ENCODE data around the gene KATNAL1.

Gene KATNAL1

GRCh38 chr13:30196025-30196424, 111.3 kb downstream of the KATNAL1 start:
- H3K36me3 ChIP-seq = no peaks in the 10 kb centered on the region
- H4K20me1 ChIP-seq = no peaks in the 10 kb centered on the region
- H3K27me3 ChIP-seq = no peaks in the 10 kb centered on the region
- H3K4me1 ChIP-seq = peaks cover 6% of the 10 kb centered on the region; the same call in 1 of the 2 replicates
- no peak overlapping the region for H3K4me2 ChIP-seq
- H3K27ac ChIP-seq = no peak overlapping the region
- no peak overlapping the region for H3K9ac ChIP-seq
- H3K9me3 ChIP-seq = no peaks in the 10 kb centered on the region
- no peak for TF ChIP-seq Cebpa-rat (IDR thresholded peaks at IDR 0.05)
- no peak overlapping the region for H3K4me3 ChIP-seq

- no peaks in the 10 kb centered on the region for H4K20me1 ChIP-seq
- H3K4me1 ChIP-seq = peaks cover 6% of the 10 kb centered on the region; the same call in 1 of the 2 replicates
- H3K36me3 ChIP-seq = no peaks in the 10 kb centered on the region
- no peak overlapping the region for H3K27ac ChIP-seq
- no peak overlapping the region for H3K4me2 ChIP-seq
- no peak overlapping the region for H3K4me3 ChIP-seq
- no peaks in the 10 kb centered on the region for H3K9me3 ChIP-seq
- no peaks in the 10 kb centered on the region for H3K27me3 ChIP-seq
- no peak for TF ChIP-seq Cebpa-rat (IDR thresholded peaks at IDR 0.05)
- H3K9ac ChIP-seq = no peak overlapping the region
Measured at GRCh38 chr13:30194906-30195305, 112.4 kb downstream of the KATNAL1 start.

- no peak for TF ChIP-seq Cebpa-rat (IDR thresholded peaks at IDR 0.05)
- no peak overlapping the region for H3K4me2 ChIP-seq
- no peaks in the 10 kb centered on the region for H3K27me3 ChIP-seq
Measured at GRCh38 chr13:30193279-30194234, 113.8 kb downstream of the KATNAL1 start.

GRCh38 chr13:30192320-30193093, 114.8 kb downstream of the KATNAL1 start:
- peaks cover 6% of the 10 kb centered on the region; the same call in 1 of the 2 replicates for H3K4me1 ChIP-seq
- H3K36me3 ChIP-seq = no peaks in the 10 kb centered on the region
- no peak for TF ChIP-seq Cebpa-rat (IDR thresholded peaks at IDR 0.05)
- H4K20me1 ChIP-seq = no peaks in the 10 kb centered on the region
- no peaks in the 10 kb centered on the region for H3K27me3 ChIP-seq
- no peaks in the 10 kb centered on the region for H3K9me3 ChIP-seq
- no peak overlapping the region for H3K4me2 ChIP-seq
- H3K9ac ChIP-seq = no peak overlapping the region
- no peak overlapping the region for H3K27ac ChIP-seq
- H3K4me3 ChIP-seq = no peak overlapping the region

More at GRCh38 chr13:30193279-30194234, 113.8 kb downstream of the KATNAL1 start:
- no peak overlapping the region for H3K27ac ChIP-seq
- no peak overlapping the region for H3K4me3 ChIP-seq
- H3K9me3 ChIP-seq = no peaks in the 10 kb centered on the region
- H4K20me1 ChIP-seq = no peaks in the 10 kb centered on the region
- no peaks in the 10 kb centered on the region for H3K36me3 ChIP-seq
- no peak overlapping the region for H3K9ac ChIP-seq
- peaks cover 6% of the 10 kb centered on the region; the same call in 1 of the 2 replicates for H3K4me1 ChIP-seq

GRCh38 chr13:30191491-30192100, 115.8 kb downstream of the KATNAL1 start:
- peaks cover 6% of the 10 kb centered on the region; the same call in 1 of the 2 replicates for H3K4me1 ChIP-seq
- no peak overlapping the region for H3K4me3 ChIP-seq
- no peaks in the 10 kb centered on the region for H3K27me3 ChIP-seq
- H3K27ac ChIP-seq = no peak overlapping the region
- TF ChIP-seq Cebpa-rat (IDR thresholded peaks at IDR 0.05) = no peak
- H4K20me1 ChIP-seq = no peaks in the 10 kb centered on the region
- H3K9ac ChIP-seq = no peak overlapping the region
- H3K36me3 ChIP-seq = no peaks in the 10 kb centered on the region
- no peaks in the 10 kb centered on the region for H3K9me3 ChIP-seq
- H3K4me2 ChIP-seq = no peak overlapping the region

GRCh38 chr13:30186634-30187415, 120.5 kb downstream of the KATNAL1 start:
- H3K9ac ChIP-seq = no peak overlapping the region
- no peak overlapping the region for H3K27ac ChIP-seq
- no peak overlapping the region for H3K4me3 ChIP-seq
- peaks cover 12% of the 10 kb centered on the region for H3K9me3 ChIP-seq
- no peaks in the 10 kb centered on the region for H3K27me3 ChIP-seq
- no peak for TF ChIP-seq Cebpa-rat (IDR thresholded peaks at IDR 0.05)
- no peak overlapping the region for H3K4me2 ChIP-seq
- H3K36me3 ChIP-seq = no peaks in the 10 kb centered on the region
- no peaks in the 10 kb centered on the region for H3K4me1 ChIP-seq
- H4K20me1 ChIP-seq = no peaks in the 10 kb centered on the region

- Histone ChIP-seq H3K4me1 (no peaks in the 10 kb centered on the region), H3K9me3 (peaks cover 12% of the 10 kb centered on the region), H3K27me3 (no peaks in the 10 kb centered on the region), H4K20me1 (no peaks in the 10 kb centered on the region), H3K36me3 (no peaks in the 10 kb centered on the region), H3K27ac (no peak overlapping the region), H3K4me2 (no peak overlapping the region), H3K9ac (no peak overlapping the region), H3K4me3 (no peak overlapping the region)
- no peak for TF ChIP-seq Cebpa-rat (IDR thresholded peaks at IDR 0.05)
Measured at GRCh38 chr13:30181888-30182651, 125.3 kb downstream of the KATNAL1 start.

- Histone ChIP-seq H3K27ac (no peak overlapping the region), H3K36me3 (no peaks in the 10 kb centered on the region), H3K4me1 (no peaks in the 10 kb centered on the region), H3K9me3 (peaks cover 2% of the 10 kb centered on the region), H3K4me2 (no peak overlapping the region), H3K9ac (no peak overlapping the region), H4K20me1 (no peaks in the 10 kb centered on the region), H3K27me3 (no peaks in the 10 kb centered on the region), H3K4me3 (no peak overlapping the region)
- TF ChIP-seq Cebpa-rat (IDR thresholded peaks at IDR 0.05) = no peak
Measured at GRCh38 chr13:30179597-30180276, 127.6 kb downstream of the KATNAL1 start.
